Fibroblast of skin of left biceps (primary cell): ENCODE results near the gene ARHGAP42.

Experiments
- DNase-seq, 2 experiments: peaks; one replicate each; pipeline ENCODE4 v3.0.0-alpha.2; 2013; ENCODE audit warnings: low read depth in 2 of 2

ARHGAP42 gene

GRCh38 chr11:101022256-101022655 lies 335.2 kb downstream of the ARHGAP42 start:
- no peak for DNase-seq

DNA sequence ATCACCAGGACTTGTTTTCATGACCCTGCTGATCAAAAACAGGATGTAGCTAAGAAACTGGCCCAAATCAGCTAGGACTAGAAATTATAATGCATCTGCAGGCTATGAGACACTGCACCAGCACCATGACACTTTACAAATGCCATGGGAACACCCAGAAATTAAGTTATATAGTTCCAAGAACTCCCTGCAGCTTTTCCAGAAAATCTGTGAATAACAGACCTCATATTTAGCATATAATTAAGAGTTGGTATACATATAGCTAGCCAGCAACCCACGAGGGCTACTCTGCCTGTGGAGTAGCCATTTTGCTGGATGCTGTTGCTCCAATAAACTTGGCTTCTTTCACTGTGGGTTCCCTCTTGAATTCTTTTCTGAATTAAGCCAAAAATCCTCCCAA lies 341.6 kb downstream of the ARHGAP42 start:
- no peak for DNase-seq

DNA sequence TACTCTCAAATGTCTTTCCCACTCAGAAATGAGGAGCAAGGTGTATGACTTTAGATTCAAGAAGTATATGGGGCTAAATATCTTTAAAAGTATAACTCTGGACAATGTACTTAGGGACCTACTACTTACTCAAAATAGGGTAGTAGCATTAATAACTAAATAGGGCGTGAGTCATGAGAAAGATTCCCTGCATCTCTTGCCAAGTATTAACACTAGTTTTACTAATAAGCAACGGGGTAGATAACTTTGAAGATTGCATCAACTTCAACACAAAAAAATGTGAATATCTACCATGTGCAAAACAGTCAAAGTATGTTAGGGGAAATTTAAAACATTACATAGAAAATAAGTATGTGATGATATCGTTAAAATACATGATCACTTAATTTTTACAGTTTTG lies 342.9 kb downstream of the ARHGAP42 start:
- DNase-seq = no peak

- DNase-seq = no peak
These were observed 343.6 kb downstream of the ARHGAP42 start for GRCh38 chr11:101030692-101031091.

DNA sequence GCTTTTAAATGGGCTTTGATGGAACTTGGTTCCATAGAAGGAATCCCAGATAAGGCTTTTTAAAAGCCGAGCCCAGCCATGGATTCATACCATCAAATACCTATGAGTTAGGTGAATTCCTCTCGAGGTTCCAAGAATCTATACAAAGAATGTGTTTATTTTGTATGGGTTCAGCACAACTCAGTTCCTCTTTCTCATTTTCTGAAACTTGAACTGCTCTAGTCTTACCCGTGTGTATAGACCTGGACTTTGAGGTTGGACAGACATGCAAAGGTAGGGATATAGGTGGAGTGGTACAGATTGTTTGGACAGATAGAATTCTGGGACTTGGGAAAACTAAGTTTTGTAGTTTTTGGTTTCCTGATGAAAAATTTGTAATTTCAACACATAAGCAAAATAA lies 344.6 kb downstream of the ARHGAP42 start:
- no peak for DNase-seq

- no peak for DNase-seq
These were observed 345.9 kb downstream of the ARHGAP42 start for GRCh38 chr11:101032991-101033390.

DNA sequence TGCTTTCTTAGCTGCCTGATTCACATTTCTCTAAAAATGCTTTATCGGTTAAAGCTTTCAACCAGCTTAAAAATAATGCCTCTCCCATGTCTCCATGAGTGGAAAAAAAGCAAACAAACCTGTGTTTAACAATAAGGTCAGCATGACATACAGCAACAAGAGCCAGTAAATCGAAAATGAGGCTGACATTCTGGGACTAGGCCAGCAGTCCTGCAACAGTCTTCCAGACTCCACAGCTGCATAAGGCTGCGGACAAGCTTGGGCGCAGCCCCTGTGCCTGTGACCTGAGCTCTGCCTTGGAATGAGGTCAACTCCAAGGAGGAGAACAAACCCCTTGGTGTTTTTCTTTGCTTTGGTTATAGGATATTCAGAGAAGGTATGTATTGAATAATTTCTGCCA lies 347.0 kb downstream of the ARHGAP42 start:
- DNase-seq = no peak

- DNase-seq = no peak
These were observed 348.8 kb downstream of the ARHGAP42 start for GRCh38 chr11:101035872-101036271.
